Measurements from ENCODE around the gene ARHGAP5. TPM values are rescaled to one million over a fixed set of nuclear protein-coding genes. Genes with fewer than 3 reads are reported as not detected.

The ARHGAP5 gene
- total and polyA plus RNA-seq, 4 donors, result 20.7 to 120 (median 68.5) TPM

DNA sequence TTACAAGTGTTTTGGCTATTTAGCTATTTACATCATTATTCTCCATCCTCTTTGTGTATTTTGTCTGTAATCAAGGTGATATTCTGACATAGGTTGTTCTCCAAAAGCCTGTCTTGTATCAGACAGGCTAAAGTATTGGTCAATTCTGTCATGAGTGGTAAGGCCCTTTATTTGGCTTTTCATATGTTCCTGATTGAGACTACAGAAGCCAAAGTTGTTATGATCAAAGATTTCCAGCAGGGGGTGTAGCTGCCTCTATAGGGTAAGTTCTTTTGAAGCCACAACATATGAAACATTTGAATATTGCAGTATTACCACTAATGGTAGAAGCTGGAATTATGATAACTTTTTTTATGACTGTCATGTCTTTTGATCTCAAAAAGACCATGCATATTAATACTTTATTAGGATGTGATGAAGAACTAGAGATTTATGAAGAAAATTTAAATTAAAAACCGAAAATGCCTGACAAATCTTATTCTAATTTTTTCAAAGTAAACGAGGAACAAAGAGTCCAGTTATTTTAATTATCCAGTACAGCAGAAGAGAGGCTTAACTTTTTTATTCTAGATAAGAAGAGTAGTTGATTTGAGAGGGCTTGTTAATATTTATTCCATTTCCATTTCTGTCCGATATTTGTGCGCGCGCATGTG, 3.4 kb upstream of the ARHGAP5 start:
- H3K36me3 ChIP-seq (ENCODE audit: control insufficient read depth in 1 of 2, insufficient read depth in 2 of 2, low read length in 1 of 2), result no peaks in the 10 kb centered on the region
- H3K4me3 ChIP-seq (ENCODE audit: low read length in 2 of 2), result no peak overlapping the region
- DNase-seq, result no peak
- no peak overlapping the region for H3K27ac ChIP-seq (ENCODE audit: low read depth in 1 of 2, low read length in 2 of 2)
- no peaks in the 10 kb centered on the region for H3K4me1 ChIP-seq (ENCODE audit: control insufficient read depth in 1 of 2, insufficient read depth in 2 of 2, low read length in 2 of 2)
- WGBS, 2 donors, result 93 to 94% methylated on average over 6 of the region's 6 CpGs
- H3K27me3 ChIP-seq (ENCODE audit: control insufficient read depth in 1 of 2, insufficient read depth in 2 of 2, low read length in 1 of 2), result no peaks in the 10 kb centered on the region
- intact Hi-C loops (cut with DNase I), result loop anchor here (2.0 to 10.0 kb wide), 3 partner anchors 51 to 569 kb away; no protein-coding TSS in a partner anchor
- ATAC-seq (ENCODE audit: low FRiP score), result no peak
- no peaks in the 10 kb centered on the region for H3K9me3 ChIP-seq (ENCODE audit: control insufficient read depth, low read length)

DNA sequence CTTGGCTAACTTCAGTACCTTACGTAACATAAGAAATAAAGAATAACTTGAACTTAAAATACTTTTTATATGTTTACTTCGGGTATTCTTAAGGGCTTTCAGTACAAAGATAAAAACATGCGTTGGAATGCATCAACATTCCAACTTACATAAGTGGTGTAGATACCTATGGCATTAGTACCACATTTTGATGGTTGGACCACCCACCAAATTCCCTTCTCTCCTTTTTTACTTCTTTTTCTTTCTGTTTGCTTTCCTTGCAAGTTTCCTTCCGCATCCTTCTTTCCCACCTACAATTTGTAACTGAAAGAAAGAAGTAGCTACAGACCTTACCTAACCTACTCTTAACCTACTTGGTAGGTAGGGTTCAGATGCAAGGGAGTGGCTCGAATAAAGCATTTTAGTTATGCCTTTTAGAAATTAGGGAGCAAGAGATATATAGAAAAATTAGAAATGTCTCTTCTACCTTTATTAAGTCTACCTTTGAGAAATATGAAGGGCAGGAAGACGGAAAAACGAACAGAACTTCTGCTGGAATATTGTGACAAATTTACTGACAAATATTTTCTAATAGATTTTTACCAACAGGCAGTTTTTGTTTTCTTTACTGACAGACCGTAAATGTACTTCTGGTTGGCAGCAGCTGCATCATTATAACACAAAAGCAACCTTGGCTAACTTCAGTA, 2.1 kb upstream of the ARHGAP5 start:
- no peaks in the 10 kb centered on the region for H3K9me3 ChIP-seq (ENCODE audit: control insufficient read depth, low read length)
- no peaks in the 10 kb centered on the region for H3K4me1 ChIP-seq (ENCODE audit: control insufficient read depth in 1 of 2, insufficient read depth in 2 of 2, low read length in 2 of 2)
- peak overlapping the region in 1 of 2 donors; percentile 14 for H3K27ac ChIP-seq (ENCODE audit: low read depth in 1 of 2, low read length in 2 of 2)
- WGBS, 2 donors, result 39 to 45% methylated on average over 8 of the region's 8 CpGs
- ATAC-seq (ENCODE audit: low FRiP score) (no peak), DNase-seq (no peak)
- intact Hi-C loops (cut with DNase I), result loop anchor here (5.0 to 10.0 kb wide), 4 partner anchors 50 to 570 kb away; partner anchors contain the start of genes RNU6-7 (in 1 of the 2) and RNU6-8 (in 1 of the 2)
- no peaks in the 10 kb centered on the region for H3K27me3 ChIP-seq (ENCODE audit: control insufficient read depth in 1 of 2, insufficient read depth in 2 of 2, low read length in 1 of 2)
- peak overlapping the region in 1 of 2 donors; percentile 63 for H3K4me3 ChIP-seq (ENCODE audit: low read length in 2 of 2)
- H3K36me3 ChIP-seq (ENCODE audit: control insufficient read depth in 1 of 2, insufficient read depth in 2 of 2, low read length in 1 of 2), result no peaks in the 10 kb centered on the region

DNA sequence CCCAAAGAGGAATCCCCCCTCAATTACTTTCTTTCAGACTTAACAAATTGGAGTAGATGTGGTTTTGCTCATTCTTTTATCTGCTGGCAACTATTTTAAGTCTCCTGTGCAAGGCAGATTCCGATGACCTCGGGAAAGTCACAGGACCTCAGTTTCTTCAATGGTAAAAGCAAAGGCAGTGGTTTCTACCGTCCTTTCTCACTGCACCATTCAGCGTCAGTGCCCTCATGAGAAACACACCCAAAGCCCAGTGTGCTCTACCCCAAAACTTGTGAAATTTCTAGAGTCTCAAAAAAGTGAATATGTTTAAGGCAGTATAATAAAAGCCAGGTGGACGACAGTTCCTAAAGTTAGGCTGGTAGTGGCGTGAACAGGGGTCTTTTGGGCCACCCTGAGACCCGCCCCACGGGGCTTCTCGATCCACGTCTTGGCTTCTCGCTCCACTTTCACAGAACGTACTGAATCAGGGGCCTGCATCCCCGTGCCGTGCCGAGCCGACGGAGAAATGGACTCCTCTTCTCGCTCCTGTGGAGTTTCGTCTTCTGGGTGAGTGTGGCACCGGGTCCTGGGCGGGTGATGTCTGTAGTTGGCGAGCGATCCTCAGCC, 1.3 kb upstream of the ARHGAP5 start:
- DNase-seq (no peak), ATAC-seq (ENCODE audit: low FRiP score) (peak; percentile 39)
- H3K4me1 ChIP-seq (ENCODE audit: control insufficient read depth in 1 of 2, insufficient read depth in 2 of 2, low read length in 2 of 2), result no peaks in the 10 kb centered on the region
- H3K27ac ChIP-seq (ENCODE audit: low read depth in 1 of 2, low read length in 2 of 2), result peak overlapping the region; percentile 80 to 94
- peak overlapping the region; percentile 49 to 63 for H3K4me3 ChIP-seq (ENCODE audit: low read length in 2 of 2)
- 0 to 1% methylated on average over 23 of the region's 23 CpGs for WGBS, 2 donors
- H3K9me3 ChIP-seq (ENCODE audit: control insufficient read depth, low read length), result no peaks in the 10 kb centered on the region
- intact Hi-C loops (cut with DNase I), result loop anchor here (2.0 to 10.0 kb wide), 7 partner anchors 49 to 571 kb away; partner anchors contain the start of genes RNU6-7 (in 2 of the 2) and RNU6-8 (in 2 of the 2)
- H3K36me3 ChIP-seq (ENCODE audit: control insufficient read depth in 1 of 2, insufficient read depth in 2 of 2, low read length in 1 of 2), result no peaks in the 10 kb centered on the region
- H3K27me3 ChIP-seq (ENCODE audit: control insufficient read depth in 1 of 2, insufficient read depth in 2 of 2, low read length in 1 of 2), result no peaks in the 10 kb centered on the region

DNA sequence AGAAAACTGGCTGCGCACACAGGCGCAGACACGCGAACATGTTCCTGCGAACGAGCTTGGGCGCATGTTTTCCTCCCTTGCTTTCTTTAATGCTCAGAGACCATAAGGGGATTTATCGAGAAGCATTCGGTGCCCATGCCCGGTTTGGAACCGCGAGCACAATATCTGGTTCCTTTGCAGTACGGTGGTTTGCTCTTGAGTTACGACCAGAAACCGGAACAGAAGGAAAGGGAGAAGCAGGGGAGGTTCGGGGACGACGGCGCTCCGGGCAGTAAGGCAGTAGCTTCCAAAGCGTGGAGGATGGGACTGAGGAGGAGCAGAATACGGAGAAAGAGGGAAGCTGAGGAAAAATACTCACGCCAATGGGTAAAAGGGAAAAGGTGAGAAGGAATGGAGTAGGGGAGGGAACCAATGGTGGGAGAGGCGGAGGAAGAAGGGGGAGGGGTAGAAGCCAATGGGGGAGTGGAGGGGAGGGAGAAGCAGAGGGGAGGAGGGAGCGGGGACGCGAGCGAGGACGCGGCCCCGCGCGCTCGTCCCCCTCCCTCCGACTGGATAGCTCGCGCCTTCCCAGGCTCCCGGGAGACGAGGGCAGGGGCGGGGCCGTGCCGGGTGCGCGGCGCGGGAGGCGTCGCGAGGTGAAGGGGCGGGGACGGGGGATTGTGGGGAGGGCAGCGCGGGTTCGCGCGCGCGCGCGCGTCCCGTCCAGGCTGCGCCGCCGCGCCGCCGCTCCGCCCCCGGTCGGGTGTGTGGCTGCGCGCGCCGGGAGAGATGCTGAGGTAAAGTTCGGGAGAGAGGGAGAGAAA, 625 bp upstream of the ARHGAP5 start:
- ATAC-seq (ENCODE audit: low FRiP score) (peak; percentile 97), DNase-seq (peak; percentile 98 to 99)
- 1% methylated on average over 24 to 76 of the region's 76 CpGs for WGBS, 2 donors
- Histone ChIP-seq H3K4me3 (ENCODE audit: low read length in 2 of 2) (peak overlapping the region; percentile 93 to 98), H3K9me3 (ENCODE audit: control insufficient read depth, low read length) (no peaks in the 10 kb centered on the region), H3K36me3 (ENCODE audit: control insufficient read depth in 1 of 2, insufficient read depth in 2 of 2, low read length in 1 of 2) (no peaks in the 10 kb centered on the region), H3K27ac (ENCODE audit: low read depth in 1 of 2, low read length in 2 of 2) (peak overlapping the region; percentile 80 to 94), H3K4me1 (ENCODE audit: control insufficient read depth in 1 of 2, insufficient read depth in 2 of 2, low read length in 2 of 2) (peaks cover 0 to 2% of the 10 kb centered on the region in 2 donors), H3K27me3 (ENCODE audit: control insufficient read depth in 1 of 2, insufficient read depth in 2 of 2, low read length in 1 of 2) (no peaks in the 10 kb centered on the region)
- intact Hi-C loops (cut with DNase I), result loop anchor here (2.0 to 10.0 kb wide), 7 partner anchors 48 to 572 kb away; partner anchors contain the start of genes RNU6-7 (in 2 of the 2) and RNU6-8 (in 2 of the 2)

DNA sequence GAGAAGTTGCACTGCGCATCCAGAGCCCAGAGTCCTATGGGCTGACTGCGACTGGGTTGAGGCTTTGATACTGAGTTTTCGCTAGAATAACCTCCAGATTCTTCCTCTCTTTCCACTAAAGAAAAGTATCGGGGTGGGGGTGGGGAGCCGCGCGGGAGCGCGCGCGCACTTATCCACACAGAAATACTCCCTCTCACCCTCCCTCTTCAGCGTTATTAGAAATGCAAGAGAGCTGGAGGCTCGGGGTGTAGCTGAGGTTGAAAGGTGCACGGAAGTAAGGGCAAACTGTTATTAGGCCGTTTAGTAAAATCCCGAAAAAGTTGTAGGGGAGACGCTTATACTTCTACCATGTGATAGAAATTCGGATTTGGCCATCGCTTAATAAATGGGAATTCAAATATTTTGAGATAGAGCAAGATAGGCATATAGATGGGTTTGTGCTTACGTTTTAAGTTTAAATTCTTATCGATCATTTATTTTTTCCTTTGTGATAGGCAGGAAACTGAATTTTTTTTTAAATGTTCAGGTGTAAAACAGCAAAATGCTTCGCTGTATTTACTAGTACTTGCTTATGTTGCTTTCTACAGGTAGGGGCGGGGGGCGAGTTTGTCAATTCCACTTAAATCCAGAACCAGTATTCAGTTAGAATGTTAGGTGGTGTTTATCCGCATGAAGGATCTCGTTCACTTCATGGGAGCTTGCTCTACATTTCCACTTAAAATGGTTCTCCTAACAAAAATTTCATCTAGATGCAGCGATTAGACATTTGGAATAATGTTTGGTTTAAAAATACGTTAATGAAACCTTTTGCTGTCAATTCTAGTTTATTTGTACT, 1.1 kb downstream of the ARHGAP5 start:
- DNase-seq, result no peak
- intact Hi-C loops (cut with DNase I), result loop anchor here (5.0 to 10.0 kb wide), 4 partner anchors 47 to 573 kb away; partner anchors contain the start of genes RNU6-7 (in 1 of the 2) and RNU6-8 (in 1 of the 2)
- peak overlapping the region; percentile 83 to 97 for H3K27ac ChIP-seq (ENCODE audit: low read depth in 1 of 2, low read length in 2 of 2)
- peak; percentile 19 for ATAC-seq (ENCODE audit: low FRiP score)
- no peaks in the 10 kb centered on the region for H3K36me3 ChIP-seq (ENCODE audit: control insufficient read depth in 1 of 2, insufficient read depth in 2 of 2, low read length in 1 of 2)
- no peaks in the 10 kb centered on the region for H3K27me3 ChIP-seq (ENCODE audit: control insufficient read depth in 1 of 2, insufficient read depth in 2 of 2, low read length in 1 of 2)
- peak overlapping the region; percentile 93 to 98 for H3K4me3 ChIP-seq (ENCODE audit: low read length in 2 of 2)
- peaks cover 0 to 2% of the 10 kb centered on the region in 2 donors for H3K4me1 ChIP-seq (ENCODE audit: control insufficient read depth in 1 of 2, insufficient read depth in 2 of 2, low read length in 2 of 2)
- H3K9me3 ChIP-seq (ENCODE audit: control insufficient read depth, low read length), result no peaks in the 10 kb centered on the region
- WGBS, 2 donors, result 1% methylated on average over 28 of the region's 28 CpGs

DNA sequence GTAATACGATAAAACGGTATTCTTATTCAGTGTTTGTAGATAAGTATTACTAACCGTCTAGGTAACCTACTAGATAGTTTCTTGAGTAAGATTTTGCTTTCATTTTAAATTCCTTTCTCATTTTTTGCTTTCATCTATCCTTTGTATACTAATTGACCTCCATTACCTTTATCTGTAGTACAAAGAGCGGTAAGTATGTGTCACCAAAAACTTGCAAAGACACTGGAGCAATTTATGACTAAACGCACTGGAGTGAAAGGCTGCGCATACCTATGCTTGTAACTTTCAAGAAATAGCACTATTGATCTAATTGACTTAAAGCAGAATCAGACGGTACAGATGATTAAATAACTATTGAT, 1.7 kb downstream of the ARHGAP5 start:
- Histone ChIP-seq H3K4me3 (ENCODE audit: low read length in 2 of 2) (peak overlapping the region in 1 of 2 donors; percentile 38), H3K27ac (ENCODE audit: low read depth in 1 of 2, low read length in 2 of 2) (no peak overlapping the region), H3K4me1 (ENCODE audit: control insufficient read depth in 1 of 2, insufficient read depth in 2 of 2, low read length in 2 of 2) (peaks cover 0 to 2% of the 10 kb centered on the region in 2 donors), H3K9me3 (ENCODE audit: control insufficient read depth, low read length) (no peaks in the 10 kb centered on the region), H3K36me3 (ENCODE audit: control insufficient read depth in 1 of 2, insufficient read depth in 2 of 2, low read length in 1 of 2) (no peaks in the 10 kb centered on the region), H3K27me3 (ENCODE audit: control insufficient read depth in 1 of 2, insufficient read depth in 2 of 2, low read length in 1 of 2) (no peaks in the 10 kb centered on the region)
- intact Hi-C loops (cut with DNase I), result loop anchor here (5.0 to 10.0 kb wide), 4 partner anchors 46 to 574 kb away; partner anchors contain the start of genes RNU6-7 (in 1 of the 2) and RNU6-8 (in 1 of the 2)
- DNase-seq (no peak), ATAC-seq (ENCODE audit: low FRiP score) (no peak)
- WGBS, 2 donors, result 11 to 21% methylated on average over 7 of the region's 7 CpGs

DNA sequence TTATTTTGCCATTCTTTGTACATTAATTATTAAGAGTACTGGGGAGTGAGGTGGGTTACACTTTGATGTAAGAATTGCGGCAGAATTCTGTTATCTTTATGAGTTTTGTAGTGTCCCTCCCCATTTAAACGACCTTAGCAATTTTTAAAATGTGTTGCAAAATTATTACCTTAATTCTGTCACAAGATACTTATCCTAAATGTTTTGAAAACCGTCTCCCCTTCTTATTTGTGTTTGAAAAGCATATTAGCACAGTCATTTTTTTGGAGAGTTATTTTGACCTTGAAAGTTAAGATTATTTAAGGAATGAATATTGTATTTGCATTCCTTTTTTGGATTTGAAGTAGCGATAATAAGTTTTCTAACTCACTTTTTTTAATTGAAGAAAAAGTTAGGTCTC, 2.2 kb downstream of the ARHGAP5 start:
- intact Hi-C loops (cut with DNase I), result loop anchor here (5.0 to 10.0 kb wide), 4 partner anchors 46 to 574 kb away; partner anchors contain the start of genes RNU6-7 (in 1 of the 2) and RNU6-8 (in 1 of the 2)
- no peak overlapping the region for H3K27ac ChIP-seq (ENCODE audit: low read depth in 1 of 2, low read length in 2 of 2)
- 29 to 36% methylated on average over 4 of the region's 4 CpGs for WGBS, 2 donors

More for the DNA sequence above, 2.2 kb downstream of the ARHGAP5 start:
- no peak for ATAC-seq (ENCODE audit: low FRiP score)
- Histone ChIP-seq H3K4me3 (ENCODE audit: low read length in 2 of 2) (peak overlapping the region in 1 of 2 donors; percentile 38), H3K4me1 (ENCODE audit: control insufficient read depth in 1 of 2, insufficient read depth in 2 of 2, low read length in 2 of 2) (peaks cover 0 to 2% of the 10 kb centered on the region in 2 donors), H3K27me3 (ENCODE audit: control insufficient read depth in 1 of 2, insufficient read depth in 2 of 2, low read length in 1 of 2) (no peaks in the 10 kb centered on the region), H3K36me3 (ENCODE audit: control insufficient read depth in 1 of 2, insufficient read depth in 2 of 2, low read length in 1 of 2) (no peaks in the 10 kb centered on the region), H3K9me3 (ENCODE audit: control insufficient read depth, low read length) (no peaks in the 10 kb centered on the region)
- DNase-seq, result no peak

Data from aorta (tissue), 5 donors.